GM12801 (cell line): ENCODE measurements around the gene TNKS2.

Experiments
- CTCF ChIP-seq: IDR thresholded peaks from one replicate; pipeline ENCODE4 v1.5.1; 2011; ENCODE audit warnings: control low read depth; ENCODE audit not compliant: insufficient read length; ENCODE audit errors: extremely low read depth

TNKS2 gene

GRCh38 chr10:91907033-91907594 lies 108.9 kb downstream of the TNKS2 start:
- TF ChIP-seq CTCF = no peak

- no peak for TF ChIP-seq CTCF
Observed at GRCh38 chr10:91907914-91908336, 109.7 kb downstream of the TNKS2 start.

GRCh38 chr10:91908337-91909116 lies 110.3 kb downstream of the TNKS2 start:
- no peak for TF ChIP-seq CTCF

GRCh38 chr10:91909117-91909677 lies 111.0 kb downstream of the TNKS2 start, which contains the start of gene FGFBP3:
FGFBP3 (minus strand) TSS chr10:91909486; CDS start chr10:91908969, 517 bp downstream.
- TF ChIP-seq CTCF = no peak

- no peak for TF ChIP-seq CTCF
Observed at GRCh38 chr10:91910467-91910866, 112.2 kb downstream of the TNKS2 start.
